ENCODE data around the gene RGS14.

DNA sequence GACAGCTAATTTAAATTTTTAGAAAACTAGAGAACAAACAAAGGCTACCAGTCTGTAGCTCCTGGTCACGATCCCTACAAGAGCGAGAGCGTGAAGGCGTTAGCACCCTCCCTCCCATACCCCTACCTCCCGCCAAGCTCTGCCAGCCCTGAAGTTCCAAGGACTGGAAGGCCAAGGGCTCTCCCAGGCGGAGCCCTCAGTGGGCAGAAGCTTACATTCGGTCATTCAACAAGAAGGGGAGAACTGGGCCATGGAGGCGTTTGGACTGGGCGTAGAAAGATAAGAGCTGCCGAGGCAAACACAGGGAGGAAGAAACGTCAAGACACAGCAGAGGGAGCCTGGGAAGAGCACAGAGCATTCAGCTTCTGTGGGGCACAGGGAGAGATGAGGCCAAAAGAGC lies 49.0 kb upstream of the RGS14 start:
- TF ChIP-seq CTCF (conservative IDR thresholded peaks at IDR 0.05; ENCODE audit: low read length), result no peak
- no peak for TF ChIP-seq EZH2phosphoT487 (IDR thresholded peaks at IDR 0.05; ENCODE audit: borderline replicate concordance)
